Tibial nerve (tissue), 4 donors: ENCODE measurements around the gene CFAP20DC.
"Not testable (repeated sequence)": the region's sequence is repeated elsewhere in the genome, so short reads cannot be mapped to it uniquely, and the experiment has no call there.

Experiments used
- EP300 ChIP-seq, 2 donors: sonication (generic); formaldehyde crosslinking; IDR thresholded peaks; one replicate each; pipeline ENCODE4 v1.6.1; 2017; ENCODE audit warnings: antibody characterized with exemption in 2 of 2, mild to moderate bottlenecking in 1 of 2
- POLR2A ChIP-seq, 2 donors: fragments of 450-650 bp; IDR thresholded peaks; one replicate each; pipeline ENCODE4 v1.6.1; 2017; ENCODE audit warnings: antibody characterized with exemption in 2 of 2, mild to moderate bottlenecking in 2 of 2, moderate library complexity in 2 of 2
- TF ChIP-seq, protein P1 (sequence below), 5 experiments: fragments of 200-600 bp in 3 of 5; fragments of 450-650 bp in 2 of 5; sonication (generic) in 3 of 5; IDR thresholded peaks; one replicate each; pipeline ENCODE4 v1.5.1; 2016 to 2019; ENCODE audit warnings: antibody characterized with exemption in 5 of 5, mild to moderate bottlenecking in 3 of 5, moderate library complexity in 2 of 5

DNA sequence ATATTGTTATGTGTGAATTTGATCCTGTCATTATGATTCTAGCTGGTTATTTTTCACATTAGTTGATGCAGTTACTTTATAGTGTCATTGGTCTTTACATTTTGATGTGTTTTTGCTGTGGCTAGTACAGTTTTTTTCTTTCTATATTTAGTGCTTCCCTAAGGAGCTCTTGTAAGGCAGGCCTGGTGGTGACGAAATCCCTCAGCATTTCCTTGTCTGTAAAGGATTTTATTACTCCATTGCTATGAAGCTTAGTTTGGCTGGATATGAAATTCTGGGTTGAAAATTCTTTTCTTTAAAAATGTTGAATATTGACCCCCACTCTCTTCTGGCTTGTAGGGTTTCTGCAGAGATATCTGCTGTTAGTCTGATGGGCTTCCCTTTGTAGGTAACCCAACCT is 48.7 kb upstream of the CFAP20DC start:
- TF ChIP-seq, protein P1, sequence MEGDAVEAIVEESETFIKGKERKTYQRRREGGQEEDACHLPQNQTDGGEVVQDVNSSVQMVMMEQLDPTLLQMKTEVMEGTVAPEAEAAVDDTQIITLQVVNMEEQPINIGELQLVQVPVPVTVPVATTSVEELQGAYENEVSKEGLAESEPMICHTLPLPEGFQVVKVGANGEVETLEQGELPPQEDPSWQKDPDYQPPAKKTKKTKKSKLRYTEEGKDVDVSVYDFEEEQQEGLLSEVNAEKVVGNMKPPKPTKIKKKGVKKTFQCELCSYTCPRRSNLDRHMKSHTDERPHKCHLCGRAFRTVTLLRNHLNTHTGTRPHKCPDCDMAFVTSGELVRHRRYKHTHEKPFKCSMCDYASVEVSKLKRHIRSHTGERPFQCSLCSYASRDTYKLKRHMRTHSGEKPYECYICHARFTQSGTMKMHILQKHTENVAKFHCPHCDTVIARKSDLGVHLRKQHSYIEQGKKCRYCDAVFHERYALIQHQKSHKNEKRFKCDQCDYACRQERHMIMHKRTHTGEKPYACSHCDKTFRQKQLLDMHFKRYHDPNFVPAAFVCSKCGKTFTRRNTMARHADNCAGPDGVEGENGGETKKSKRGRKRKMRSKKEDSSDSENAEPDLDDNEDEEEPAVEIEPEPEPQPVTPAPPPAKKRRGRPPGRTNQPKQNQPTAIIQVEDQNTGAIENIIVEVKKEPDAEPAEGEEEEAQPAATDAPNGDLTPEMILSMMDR (IDR thresholded peaks at IDR 0.05): not testable (repeated sequence)
- not testable (repeated sequence) for TF ChIP-seq POLR2A, EP300 (IDR thresholded peaks at IDR 0.05)
